ENCODE measurements around the gene CIAPIN1. TPM values are rescaled to one million over a fixed set of nuclear protein-coding genes. Genes with fewer than 3 reads are reported as not detected.

The CIAPIN1 gene
- polyA plus RNA-seq, 1 experiment: 55.3 TPM

GRCh38 chr16:57386381-57386951 is 60.7 kb downstream of the CIAPIN1 start:
- no peak for TF ChIP-seq CTCF (IDR thresholded peaks at IDR 0.05; ENCODE audit: insufficient read depth, low read depth, low read length)
- POLR2A ChIA-PET: no interaction called here
- H3K36me3 ChIP-seq (ENCODE audit: control insufficient read depth, insufficient read depth, low read length): no peaks in the 10 kb centered on the region
- no peak overlapping the region for H3K4me3 ChIP-seq (ENCODE audit: low read depth, low read length)
- CTCF ChIA-PET: interaction anchor here (1.3 to 2.0 kb wide), 3 partner anchors 8 to 31 kb away, joined by 3 to 8 read pairs (median 4); no protein-coding TSS in a partner anchor
- no peak for DNase-seq (ENCODE audit: low read depth)
- peaks cover 26% of the 10 kb centered on the region for H3K27me3 ChIP-seq (ENCODE audit: control insufficient read depth, insufficient read depth, low read length)

DNA sequence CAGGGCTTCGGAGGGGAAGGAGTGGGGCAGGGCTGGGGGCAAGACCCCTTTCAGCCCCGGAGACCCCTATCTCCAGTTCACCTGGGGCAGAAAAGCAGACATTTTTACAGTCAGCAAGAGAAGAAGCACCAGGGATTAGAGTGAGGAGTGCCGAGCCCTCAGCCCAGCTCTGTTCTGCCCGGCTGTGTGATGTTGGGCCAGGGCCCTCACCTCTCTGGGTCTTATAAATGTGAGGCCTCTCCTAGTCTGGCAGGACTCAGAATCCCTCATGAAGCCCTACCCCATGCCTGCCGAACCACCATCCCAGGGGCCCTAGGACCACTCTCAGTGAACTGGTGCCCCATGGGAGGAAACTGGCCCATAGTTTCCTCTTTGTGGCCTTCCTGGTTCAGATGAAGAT is 62.1 kb downstream of the CIAPIN1 start:
- Histone ChIP-seq H3K4me3 (ENCODE audit: low read depth, low read length) (no peak overlapping the region), H3K36me3 (ENCODE audit: control insufficient read depth, insufficient read depth, low read length) (no peaks in the 10 kb centered on the region), H3K27me3 (ENCODE audit: control insufficient read depth, insufficient read depth, low read length) (peaks cover 17% of the 10 kb centered on the region)
- no peak for DNase-seq (ENCODE audit: low read depth)
- CTCF ChIA-PET: no interaction called here
- TF ChIP-seq CTCF (IDR thresholded peaks at IDR 0.05; ENCODE audit: insufficient read depth, low read depth, low read length): no peak
- POLR2A ChIA-PET: no interaction called here

DNA sequence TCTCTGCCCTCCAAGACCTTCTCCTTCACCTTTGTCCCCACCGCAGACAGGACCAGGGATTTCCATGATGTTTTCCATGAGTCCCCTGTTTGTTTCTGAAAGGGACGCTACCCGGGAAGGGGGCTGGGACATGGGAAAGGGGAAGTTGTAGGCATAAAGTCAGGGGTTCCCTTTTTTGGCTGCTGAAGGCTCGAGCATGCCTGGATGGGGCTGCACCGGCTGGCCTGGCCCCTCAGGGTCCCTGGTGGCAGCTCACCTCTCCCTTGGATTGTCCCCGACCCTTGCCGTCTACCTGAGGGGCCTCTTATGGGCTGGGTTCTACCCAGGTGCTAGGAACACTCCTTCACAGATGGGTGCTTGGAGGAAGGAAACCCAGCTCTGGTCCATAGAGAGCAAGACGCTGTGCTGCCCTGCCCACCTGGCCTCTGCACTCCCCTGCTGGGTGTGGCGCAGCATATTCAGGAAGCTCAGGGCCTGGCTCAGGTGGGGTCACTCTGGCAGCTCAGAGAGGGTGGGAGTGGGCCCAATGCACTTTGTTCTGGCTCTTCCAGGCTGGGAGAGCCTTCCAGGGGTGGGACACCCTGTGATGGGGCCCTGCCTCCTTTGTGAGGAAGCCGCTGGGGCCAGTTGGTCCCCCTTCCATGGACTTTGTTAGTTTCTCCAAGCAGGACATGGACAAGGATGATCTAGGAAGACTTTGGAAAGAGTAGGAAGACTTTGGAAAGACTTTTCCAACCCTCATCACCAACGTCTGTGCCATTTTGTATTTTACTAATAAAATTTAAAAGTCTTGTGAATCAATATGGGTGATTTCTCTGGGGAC is 62.7 kb downstream of the CIAPIN1 start:
- ChIA-PET CTCF (no interaction called here), POLR2A (no interaction called here)
- no peak for TF ChIP-seq CTCF (IDR thresholded peaks at IDR 0.05; ENCODE audit: insufficient read depth, low read depth, low read length)
- H3K4me3 ChIP-seq (ENCODE audit: low read depth, low read length): no peak overlapping the region
- no peaks in the 10 kb centered on the region for H3K36me3 ChIP-seq (ENCODE audit: control insufficient read depth, insufficient read depth, low read length)
- peaks cover 17% of the 10 kb centered on the region for H3K27me3 ChIP-seq (ENCODE audit: control insufficient read depth, insufficient read depth, low read length)
- DNase-seq (ENCODE audit: low read depth): no peak

DNA sequence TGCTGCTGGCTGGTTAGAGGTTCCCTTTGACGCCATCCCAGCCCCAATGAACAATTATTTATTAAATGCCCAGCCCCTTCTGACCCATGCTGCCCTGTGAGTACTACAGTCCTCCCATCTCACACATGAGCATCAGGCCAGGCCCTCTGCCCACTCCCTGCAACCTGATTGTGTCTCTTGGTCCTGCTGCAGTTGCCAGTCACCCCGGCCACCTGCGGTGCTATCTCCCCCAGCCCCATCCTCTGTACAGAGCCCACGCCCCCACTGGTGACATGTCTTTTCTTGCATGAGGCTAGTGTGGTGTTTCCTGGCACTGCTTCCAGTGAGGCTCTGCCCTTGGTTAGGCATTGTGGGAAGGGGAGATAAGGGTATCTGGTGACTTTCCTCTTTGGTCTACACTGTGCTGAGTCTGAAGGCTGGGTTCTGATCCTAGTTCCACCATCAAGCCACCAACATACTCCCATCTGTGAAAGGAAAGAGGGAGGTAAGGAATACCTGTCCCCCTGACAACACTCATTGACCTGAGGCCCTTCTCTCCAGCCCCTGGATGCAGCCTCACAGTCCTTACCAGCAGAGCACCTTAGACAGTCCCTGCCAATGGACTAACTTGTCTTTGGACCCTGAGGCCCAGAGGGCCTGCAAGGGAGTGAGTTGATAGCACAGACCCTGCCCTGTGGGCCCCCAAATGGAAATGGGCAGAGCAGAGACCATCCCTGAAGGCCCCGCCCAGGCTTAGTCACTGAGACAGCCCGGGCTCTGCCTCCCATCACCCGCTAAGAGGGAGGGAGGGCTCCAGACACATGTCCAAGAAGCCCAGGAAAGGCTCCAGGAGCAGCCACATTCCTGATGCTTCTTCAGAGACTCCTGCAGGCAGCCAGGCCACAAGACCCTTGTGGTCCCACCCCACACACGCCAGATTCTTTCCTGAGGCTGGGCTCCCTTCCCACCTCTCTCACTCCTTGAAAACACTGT is 63.6 kb downstream of the CIAPIN1 start:
- CTCF ChIA-PET: no interaction called here
- no peak for DNase-seq (ENCODE audit: low read depth)

More for the DNA sequence above, 63.6 kb downstream of the CIAPIN1 start:
- Histone ChIP-seq H3K36me3 (ENCODE audit: control insufficient read depth, insufficient read depth, low read length) (no peaks in the 10 kb centered on the region), H3K27me3 (ENCODE audit: control insufficient read depth, insufficient read depth, low read length) (peaks cover 17% of the 10 kb centered on the region), H3K4me3 (ENCODE audit: low read depth, low read length) (no peak overlapping the region)
- TF ChIP-seq CTCF (IDR thresholded peaks at IDR 0.05; ENCODE audit: insufficient read depth, low read depth, low read length): no peak
- POLR2A ChIA-PET: no interaction called here
